HK-2 (cell line): ENCODE data around the gene TRIP10.

Experiments used
- DNase-seq: peaks from one replicate; pipeline ENCODE4 v3.0.0-alpha.2; 2018; ENCODE audit not compliant: unreplicated experiment

Gene TRIP10

GRCh38 chr19:6712231-6712630 lies 27.2 kb upstream of the TRIP10 start:
- DNase-seq = no peak

- no peak for DNase-seq
Observed at GRCh38 chr19:6712692-6713670, 26.5 kb upstream of the TRIP10 start.

- no peak for DNase-seq
Observed at GRCh38 chr19:6713773-6714692, 25.4 kb upstream of the TRIP10 start.

GRCh38 chr19:6714749-6715555 lies 24.5 kb upstream of the TRIP10 start:
- DNase-seq = no peak

- no peak for DNase-seq
Observed at GRCh38 chr19:6716610-6716970, 22.9 kb upstream of the TRIP10 start.

- DNase-seq = no peak
Observed at GRCh38 chr19:6717036-6717435, 22.4 kb upstream of the TRIP10 start.

- DNase-seq = no peak
Observed at GRCh38 chr19:6717441-6717971, 22.0 kb upstream of the TRIP10 start.

- DNase-seq = no peak
Observed at GRCh38 chr19:6718111-6718740, 21.3 kb upstream of the TRIP10 start.

GRCh38 chr19:6718741-6719539 lies 20.5 kb upstream of the TRIP10 start:
- DNase-seq = no peak

- no peak for DNase-seq
Observed at GRCh38 chr19:6719540-6719861, 20.0 kb upstream of the TRIP10 start.

- no peak for DNase-seq
Observed at GRCh38 chr19:6719992-6720368, 19.5 kb upstream of the TRIP10 start.

- peak; percentile 43 for DNase-seq
Observed at GRCh38 chr19:6720369-6721137, 18.9 kb upstream of the TRIP10 start, which contains the start of gene C3. C3 (minus strand) TSS chr19:6720650; CDS start chr19:6720589, 61 bp downstream.

- DNase-seq = no peak
Observed at GRCh38 chr19:6721138-6721474, 18.4 kb upstream of the TRIP10 start.

GRCh38 chr19:6721773-6722172 lies 17.7 kb upstream of the TRIP10 start:
- DNase-seq = no peak

- peak; percentile 59 for DNase-seq
Observed at GRCh38 chr19:6723108-6723618, 16.3 kb upstream of the TRIP10 start.

- no peak for DNase-seq
Observed at GRCh38 chr19:6723738-6724137, 15.7 kb upstream of the TRIP10 start.

GRCh38 chr19:6724631-6725492 lies 14.6 kb upstream of the TRIP10 start:
- DNase-seq = peak; percentile 35

GRCh38 chr19:6725513-6726231 lies 13.8 kb upstream of the TRIP10 start:
- peak; percentile 38 for DNase-seq
